Neural progenitor cell (in vitro differentiated cells): ENCODE results near the gene ARNT2. TPM values are rescaled to one million over a fixed set of nuclear protein-coding genes. Genes with fewer than 3 reads are reported as not detected.

Experiments used
- DNase-seq: peaks from one replicate; pipeline ENCODE4 v3.0.0-alpha.2; 2016; ENCODE audit warnings: low spot score
- H2AFZ ChIP-seq: fragments of 200-600 bp; sonication (generic); replicated peaks from 2 replicates; pipeline ENCODE4 v1.6.1; 2016; ENCODE audit warnings: antibody characterized with exemption
- H3F3A ChIP-seq: fragments of 200-600 bp; sonication (generic); 2 replicates; pipeline ENCODE4 v1.6.1; 2016; ENCODE audit warnings: antibody characterized with exemption, low read depth
- H3K27ac ChIP-seq: fragments of 200-600 bp; sonication (generic); 2 replicates; pipeline ENCODE4 v1.5.1; 2016; ENCODE audit warnings: mild to moderate bottlenecking
- H3K27me3 ChIP-seq: fragments of 200-600 bp; sonication (generic); 2 replicates; pipeline ENCODE4 v1.6.1; 2016; ENCODE audit warnings: mild to moderate bottlenecking, moderate library complexity
- H3K36me3 ChIP-seq: fragments of 200-600 bp; sonication (generic); 2 replicates; pipeline ENCODE4 v1.5.1; 2016
- H3K4me1 ChIP-seq: fragments of 200-600 bp; sonication (generic); 2 replicates; pipeline ENCODE4 v1.6.1; 2016; ENCODE audit warnings: mixed run types
- H3K4me2 ChIP-seq: fragments of 200-600 bp; sonication (generic); 2 replicates; pipeline ENCODE4 v1.6.1; 2016
- H3K4me3 ChIP-seq: fragments of 200-600 bp; sonication (generic); 2 replicates; pipeline ENCODE4 v1.5.1; 2016
- H3K79me2 ChIP-seq: fragments of 200-600 bp; sonication (generic); 2 replicates; pipeline ENCODE4 v1.6.1; 2016; ENCODE audit warnings: low read depth
- H3K9ac ChIP-seq: fragments of 200-600 bp; sonication (generic); 2 replicates; pipeline ENCODE4 v1.6.1; 2016
- H3K9me3 ChIP-seq: fragments of 200-600 bp; sonication (generic); 2 replicates; pipeline ENCODE4 v1.5.1; 2016; ENCODE audit warnings: low read depth
- H4K20me1 ChIP-seq: fragments of 200-600 bp; sonication (generic); 2 replicates; pipeline ENCODE4 v1.6.1; 2016; ENCODE audit warnings: low read depth
- H3K27ac Mint-ChIP-seq: 3 replicates; pipeline ENCODE4 v1.8.0; 2021; ENCODE audit warnings: mixed read lengths
- H3K27me3 Mint-ChIP-seq: 2 replicates; pipeline ENCODE4 v1.8.0; 2022; ENCODE audit warnings: low read depth, mild to moderate bottlenecking, inconsistent platforms, moderate library complexity, mixed read lengths; ENCODE audit not compliant: insufficient read depth
- H3K36me3 Mint-ChIP-seq: 3 replicates; pipeline ENCODE4 v1.8.0; 2021; ENCODE audit warnings: mixed read lengths
- H3K4me1 Mint-ChIP-seq: 3 replicates; pipeline ENCODE4 v1.8.0; 2021; ENCODE audit warnings: mixed read lengths
- H3K4me3 Mint-ChIP-seq: 3 replicates; pipeline ENCODE4 v1.8.0; 2021; ENCODE audit warnings: mild to moderate bottlenecking, moderate library complexity, mixed read lengths
- H3K9me3 Mint-ChIP-seq: 3 replicates; pipeline ENCODE4 v1.8.0; 2020; ENCODE audit warnings: mixed read lengths
- EZH2 ChIP-seq: fragments of 200-600 bp; sonication (generic); IDR thresholded peaks from 2 replicates; pipeline ENCODE4 v1.6.1; 2017; ENCODE audit warnings: antibody characterized with exemption, mild to moderate bottlenecking, moderate library complexity
- EZH2phosphoT487 ChIP-seq: fragments of 200-600 bp; sonication (generic); IDR thresholded peaks from 2 replicates; pipeline ENCODE4 v1.6.1; 2017; ENCODE audit warnings: antibody characterized with exemption
- total RNA-seq: library from RNA; depleted of rRNA; stranded (reverse); fragments of >200 nt; gene quantifications from 2 replicates; pipeline ENCODE4 v1.2.3, GENCODE V29; 2015; ENCODE audit warnings: low replicate concordance
- TF ChIP-seq, protein P1 (sequence below): fragments of 200-600 bp; sonication (generic); IDR thresholded peaks from 2 replicates; pipeline ENCODE4 v1.5.1; 2017; ENCODE audit warnings: antibody characterized with exemption, mild to moderate bottlenecking

The ARNT2 gene
- total RNA-seq, 1 donor from 2014 or later, result 15.7 TPM

DNA sequence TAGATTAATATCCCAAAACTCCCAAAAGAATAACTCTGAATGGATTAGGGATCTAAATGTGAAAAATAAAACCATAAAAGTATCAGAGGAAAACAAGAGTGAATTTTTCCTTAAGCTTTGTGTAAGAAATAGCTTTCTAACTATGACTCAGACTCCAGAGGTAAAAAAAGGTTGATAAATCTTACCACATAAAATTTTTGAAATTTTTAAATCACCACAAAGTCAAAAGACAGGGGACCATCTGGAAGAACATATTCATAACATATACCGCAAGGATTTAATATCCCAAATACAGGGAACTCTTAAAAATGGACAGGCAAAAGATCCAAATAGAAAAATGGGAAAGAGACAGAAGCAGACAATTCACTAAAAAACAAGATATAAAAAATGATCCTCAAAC is 145.0 kb downstream of the ARNT2 start:
- Mint-ChIP-seq H3K27me3 (no peaks in the 10 kb centered on the region), H3K4me3 (no peak overlapping the region), H3K27ac (no peak overlapping the region), H3K9me3 (no peaks in the 10 kb centered on the region), H3K4me1 (no peaks in the 10 kb centered on the region), H3K36me3 (peaks cover 3% of the 10 kb centered on the region)
- H3K36me3 ChIP-seq, result no peaks in the 10 kb centered on the region
- no peaks in the 10 kb centered on the region for H3K9me3 ChIP-seq
- no peaks in the 10 kb centered on the region for H4K20me1 ChIP-seq
- no peaks in the 10 kb centered on the region for H3K27me3 ChIP-seq
- H3K79me2 ChIP-seq, result no peaks in the 10 kb centered on the region
- H3K4me3 ChIP-seq, result no peak overlapping the region
- H3K27ac ChIP-seq, result no peak overlapping the region
- no peak overlapping the region for H3K4me2 ChIP-seq
- H2AFZ ChIP-seq, result no peak overlapping the region
- H3K4me1 ChIP-seq, result no peaks in the 10 kb centered on the region
- DNase-seq, result no peak
- H3K9ac ChIP-seq, result no peak overlapping the region
- TF ChIP-seq, protein P1, sequence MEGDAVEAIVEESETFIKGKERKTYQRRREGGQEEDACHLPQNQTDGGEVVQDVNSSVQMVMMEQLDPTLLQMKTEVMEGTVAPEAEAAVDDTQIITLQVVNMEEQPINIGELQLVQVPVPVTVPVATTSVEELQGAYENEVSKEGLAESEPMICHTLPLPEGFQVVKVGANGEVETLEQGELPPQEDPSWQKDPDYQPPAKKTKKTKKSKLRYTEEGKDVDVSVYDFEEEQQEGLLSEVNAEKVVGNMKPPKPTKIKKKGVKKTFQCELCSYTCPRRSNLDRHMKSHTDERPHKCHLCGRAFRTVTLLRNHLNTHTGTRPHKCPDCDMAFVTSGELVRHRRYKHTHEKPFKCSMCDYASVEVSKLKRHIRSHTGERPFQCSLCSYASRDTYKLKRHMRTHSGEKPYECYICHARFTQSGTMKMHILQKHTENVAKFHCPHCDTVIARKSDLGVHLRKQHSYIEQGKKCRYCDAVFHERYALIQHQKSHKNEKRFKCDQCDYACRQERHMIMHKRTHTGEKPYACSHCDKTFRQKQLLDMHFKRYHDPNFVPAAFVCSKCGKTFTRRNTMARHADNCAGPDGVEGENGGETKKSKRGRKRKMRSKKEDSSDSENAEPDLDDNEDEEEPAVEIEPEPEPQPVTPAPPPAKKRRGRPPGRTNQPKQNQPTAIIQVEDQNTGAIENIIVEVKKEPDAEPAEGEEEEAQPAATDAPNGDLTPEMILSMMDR, result no peak
- TF ChIP-seq EZH2 (no peak), EZH2phosphoT487 (no peak)
- no peaks in the 10 kb centered on the region for H3F3A ChIP-seq

DNA sequence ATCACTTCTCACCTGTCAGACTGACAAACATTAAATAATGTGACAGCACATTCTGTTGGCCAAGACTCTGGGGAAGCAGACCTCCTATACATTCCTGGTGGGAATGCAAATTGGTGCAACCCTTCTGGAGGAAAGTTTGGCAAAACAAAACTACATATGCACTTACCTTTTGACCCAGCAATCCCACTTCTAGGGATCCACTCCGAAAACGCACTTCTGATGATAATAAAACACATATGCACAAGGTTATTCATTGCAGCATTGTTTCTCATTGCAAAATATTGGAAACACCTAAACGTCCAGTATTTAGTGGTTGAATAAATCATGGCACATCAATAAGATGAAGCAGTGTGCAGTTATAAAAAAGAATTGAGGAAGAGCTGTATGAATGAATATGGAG is 145.5 kb downstream of the ARNT2 start:
- Histone ChIP-seq H4K20me1 (no peaks in the 10 kb centered on the region), H3K9ac (no peak overlapping the region), H3K27me3 (no peaks in the 10 kb centered on the region), H3K36me3 (no peaks in the 10 kb centered on the region), H3F3A (no peaks in the 10 kb centered on the region), H3K4me2 (no peak overlapping the region), H3K9me3 (no peaks in the 10 kb centered on the region), H2AFZ (no peak overlapping the region), H3K79me2 (no peaks in the 10 kb centered on the region), H3K4me1 (no peaks in the 10 kb centered on the region), H3K27ac (no peak overlapping the region), H3K4me3 (no peak overlapping the region)
- Mint-ChIP-seq H3K4me1 (no peaks in the 10 kb centered on the region), H3K9me3 (no peaks in the 10 kb centered on the region), H3K27ac (no peak overlapping the region), H3K27me3 (no peaks in the 10 kb centered on the region), H3K36me3 (peaks cover 3% of the 10 kb centered on the region), H3K4me3 (no peak overlapping the region)
- DNase-seq, result no peak
- TF ChIP-seq EZH2, result no peak
- no peak for TF ChIP-seq EZH2phosphoT487
- TF ChIP-seq, protein P1, result no peak

DNA sequence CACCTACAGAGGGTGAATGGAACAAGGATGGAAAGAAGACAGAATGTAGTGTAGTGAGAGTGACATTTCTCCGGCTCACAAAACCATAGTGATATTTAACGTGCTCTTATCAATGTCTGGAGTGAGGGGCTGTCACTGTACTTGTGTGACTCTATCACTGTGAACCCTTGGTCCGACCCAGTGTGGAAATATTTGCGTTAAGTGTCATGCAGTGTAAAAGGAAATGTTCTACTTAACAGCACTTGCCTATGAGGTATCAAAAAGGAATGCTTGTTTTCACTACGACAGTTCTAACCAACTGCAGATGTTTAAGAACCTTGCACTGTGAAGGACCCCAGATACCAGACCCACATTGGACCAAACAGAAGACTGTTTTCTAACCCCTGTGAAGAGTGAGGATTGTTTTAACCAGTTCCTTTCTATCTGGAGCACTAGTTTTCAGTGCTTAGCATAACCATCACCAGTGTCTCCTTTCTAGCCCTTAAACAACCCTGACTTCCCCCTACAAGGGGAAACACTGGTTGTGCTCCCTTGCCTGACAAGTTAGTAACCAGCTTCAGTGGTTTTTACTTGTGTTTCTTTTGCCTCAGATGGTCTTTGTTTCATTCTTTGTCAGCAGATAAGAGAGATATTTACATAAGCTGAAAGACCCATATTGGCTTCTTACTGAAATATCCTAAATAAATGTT is 146.2 kb downstream of the ARNT2 start:
- Histone ChIP-seq H4K20me1 (no peaks in the 10 kb centered on the region), H3K27me3 (no peaks in the 10 kb centered on the region), H3F3A (no peaks in the 10 kb centered on the region), H3K4me1 (no peaks in the 10 kb centered on the region), H3K4me3 (no peak overlapping the region), H3K9ac (no peak overlapping the region), H3K27ac (no peak overlapping the region), H2AFZ (no peak overlapping the region), H3K9me3 (no peaks in the 10 kb centered on the region), H3K36me3 (no peaks in the 10 kb centered on the region), H3K79me2 (no peaks in the 10 kb centered on the region), H3K4me2 (no peak overlapping the region)
- peaks cover 10% of the 10 kb centered on the region for H3K36me3 Mint-ChIP-seq
- H3K27me3 Mint-ChIP-seq, result no peaks in the 10 kb centered on the region
- TF ChIP-seq, protein P1, result no peak
- TF ChIP-seq EZH2phosphoT487, result no peak
- no peak for TF ChIP-seq EZH2
- H3K9me3 Mint-ChIP-seq, result no peaks in the 10 kb centered on the region
- H3K27ac Mint-ChIP-seq, result no peak overlapping the region
- H3K4me3 Mint-ChIP-seq, result no peak overlapping the region
- no peak for DNase-seq
- no peaks in the 10 kb centered on the region for H3K4me1 Mint-ChIP-seq
